Limb (tissue), 2 donors: Measurements from ENCODE around the gene ZNF32.
"Not testable (repeated sequence)": the region's sequence is repeated elsewhere in the genome, so short reads cannot be mapped to it uniquely, and the experiment has no call there.

Experiments used
- DNase-seq, 2 donors: peaks; one replicate each; pipeline ENCODE4 v3.0.0-alpha.2; 2016; ENCODE audit errors: extremely low spot score in 2 of 2

The ZNF32 gene

DNA sequence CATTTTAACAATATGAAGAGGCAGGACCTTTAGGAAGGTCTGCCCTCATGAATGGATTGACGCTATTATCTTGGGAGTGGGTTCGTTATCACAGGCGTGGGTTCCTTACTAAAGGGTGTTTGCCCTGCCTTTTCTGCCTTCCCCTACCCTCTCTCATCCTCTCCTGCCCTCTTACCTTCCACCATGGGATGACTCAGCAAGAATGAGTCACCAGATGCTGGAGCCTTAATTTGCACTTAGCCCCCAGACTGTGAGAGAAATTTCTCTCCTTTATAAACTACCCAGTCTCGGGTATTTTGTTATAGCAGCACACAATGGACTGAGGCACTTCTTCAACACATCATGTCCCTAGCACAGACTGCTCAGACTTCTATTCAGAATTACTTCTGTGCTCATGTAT, 31.4 kb upstream of the ZNF32 start:
- no peak for DNase-seq

DNA sequence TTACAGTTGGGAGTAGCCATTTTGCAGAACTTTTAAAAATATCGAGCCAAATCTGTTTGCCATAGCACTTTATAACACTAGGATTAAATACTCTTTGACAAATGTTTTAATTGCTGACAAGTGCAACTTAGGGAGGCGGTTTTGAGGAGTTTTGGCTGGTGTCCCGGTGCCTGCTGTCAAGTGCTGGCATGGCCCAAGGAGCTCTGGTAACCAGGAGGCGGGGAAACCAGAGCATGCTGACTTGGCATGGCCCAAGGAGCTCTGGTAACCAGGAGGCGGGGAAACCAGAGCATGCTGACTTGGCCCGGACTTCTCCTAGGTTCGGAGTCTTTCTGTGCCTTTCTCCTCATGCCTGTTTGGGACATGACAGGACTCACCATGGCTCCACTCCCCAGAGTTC, 30.8 kb upstream of the ZNF32 start:
- peak in 1 of 2 donors; percentile 26 for DNase-seq

DNA sequence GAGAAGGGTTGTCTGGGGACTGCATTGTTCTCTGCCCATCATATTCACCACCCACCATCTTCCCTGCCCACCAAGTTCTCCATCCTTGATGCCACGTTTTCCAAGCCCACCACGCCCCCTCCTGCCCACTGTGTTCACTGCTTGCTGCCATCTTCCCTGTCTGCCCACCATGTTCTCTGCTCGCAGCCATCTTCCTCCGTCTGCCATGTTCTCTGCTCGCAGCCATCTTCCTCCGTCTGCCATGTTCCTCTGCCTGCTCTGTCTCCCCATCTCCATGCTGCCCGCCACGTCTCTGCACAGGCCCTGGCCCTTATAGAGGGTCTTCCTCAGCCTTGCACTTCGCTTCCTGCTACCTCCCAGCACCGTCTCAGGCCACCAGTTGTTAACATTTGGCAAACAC, 30.0 kb upstream of the ZNF32 start:
- DNase-seq: peak in 1 of 2 donors; percentile 14

DNA sequence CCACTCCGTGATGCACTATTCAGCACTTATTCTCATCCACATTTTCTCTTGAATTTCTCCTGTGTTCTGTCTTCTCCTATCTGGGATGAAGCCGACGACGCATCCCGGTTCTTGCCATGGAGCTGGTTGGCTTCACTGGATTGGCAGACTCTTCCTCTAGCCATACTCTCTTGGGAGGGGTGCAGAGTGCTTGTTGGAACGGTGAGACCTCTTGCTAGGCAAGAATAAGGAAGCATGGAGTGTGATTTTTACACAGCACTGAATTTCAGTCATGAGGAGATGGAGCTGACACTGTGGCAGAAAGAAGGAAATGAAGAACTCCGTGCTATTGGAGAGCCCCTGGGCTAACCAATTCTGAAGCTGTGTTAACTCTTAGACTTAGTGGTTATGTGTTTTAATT, 28.2 kb upstream of the ZNF32 start:
- DNase-seq: no peak

DNA sequence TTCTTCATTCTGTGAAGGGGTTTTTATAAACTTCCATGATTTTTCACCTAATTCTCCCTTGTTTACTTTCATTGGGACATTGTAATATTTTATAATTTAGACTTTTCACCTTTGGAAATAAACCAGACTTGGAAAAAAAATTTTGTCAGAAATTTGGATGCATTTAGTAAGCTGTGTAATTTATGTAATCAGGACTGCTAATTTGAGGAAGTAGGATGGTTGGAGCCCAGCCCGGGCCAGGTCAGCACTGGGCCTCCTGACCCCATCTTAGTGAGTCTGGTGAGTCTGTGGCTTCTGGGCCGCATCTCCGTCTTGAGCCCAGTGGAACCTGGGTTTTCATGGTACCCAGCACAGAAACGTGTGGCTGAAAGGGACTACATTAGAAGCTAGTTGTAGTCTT, 27.6 kb upstream of the ZNF32 start:
- no peak for DNase-seq

DNA sequence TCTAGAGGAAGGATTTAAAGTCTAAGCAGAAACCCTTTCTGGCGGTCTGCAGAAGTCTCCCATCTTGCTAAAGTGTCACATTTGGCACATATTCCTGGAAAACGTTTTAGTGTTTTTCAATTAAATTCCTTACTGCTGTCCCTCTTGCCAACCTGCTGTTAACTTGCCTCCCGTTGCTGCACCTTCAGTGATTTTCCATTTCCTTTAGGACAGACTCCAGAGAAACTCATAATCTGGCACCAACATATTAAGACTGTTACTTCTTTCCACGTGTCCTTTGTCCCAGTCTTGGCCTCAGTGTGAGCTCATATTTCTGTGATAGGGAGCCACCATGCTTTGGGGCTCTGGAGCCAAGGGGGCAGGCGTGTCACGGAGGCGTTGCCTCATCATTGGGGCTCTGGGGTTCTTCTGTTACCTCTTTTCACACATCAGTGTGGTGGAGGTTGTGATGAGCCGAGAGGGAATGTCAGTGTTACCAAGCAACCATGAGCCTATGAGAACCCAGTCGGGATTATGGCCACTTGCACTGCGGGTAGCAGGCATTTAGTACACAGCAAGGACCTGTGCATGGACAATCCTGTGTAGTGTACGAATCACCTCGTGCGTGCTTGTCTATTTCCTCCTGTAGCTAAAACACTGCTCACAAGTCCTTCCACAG, 26.0 kb upstream of the ZNF32 start:
- DNase-seq: peak in 1 of 2 donors; percentile 36

DNA sequence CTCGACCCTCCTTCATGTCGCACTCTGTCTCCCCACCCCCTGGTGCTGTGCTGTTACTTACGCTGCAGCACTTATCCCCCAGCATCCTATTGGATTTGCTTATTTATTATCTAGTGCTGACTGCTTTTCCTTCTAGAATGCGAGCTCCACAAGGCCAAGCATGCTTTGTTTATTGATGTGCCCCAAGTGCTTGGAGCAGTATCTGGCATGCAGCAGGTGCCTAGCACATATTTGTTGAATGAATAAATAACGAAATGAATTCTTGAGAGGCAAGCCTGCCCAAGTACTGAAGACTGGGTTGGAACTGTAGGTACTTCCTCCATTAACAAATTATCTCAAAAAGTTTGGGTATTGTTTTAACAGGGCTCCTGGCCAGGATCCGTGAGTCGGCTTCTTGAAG, 24.8 kb upstream of the ZNF32 start:
- no peak for DNase-seq

DNA sequence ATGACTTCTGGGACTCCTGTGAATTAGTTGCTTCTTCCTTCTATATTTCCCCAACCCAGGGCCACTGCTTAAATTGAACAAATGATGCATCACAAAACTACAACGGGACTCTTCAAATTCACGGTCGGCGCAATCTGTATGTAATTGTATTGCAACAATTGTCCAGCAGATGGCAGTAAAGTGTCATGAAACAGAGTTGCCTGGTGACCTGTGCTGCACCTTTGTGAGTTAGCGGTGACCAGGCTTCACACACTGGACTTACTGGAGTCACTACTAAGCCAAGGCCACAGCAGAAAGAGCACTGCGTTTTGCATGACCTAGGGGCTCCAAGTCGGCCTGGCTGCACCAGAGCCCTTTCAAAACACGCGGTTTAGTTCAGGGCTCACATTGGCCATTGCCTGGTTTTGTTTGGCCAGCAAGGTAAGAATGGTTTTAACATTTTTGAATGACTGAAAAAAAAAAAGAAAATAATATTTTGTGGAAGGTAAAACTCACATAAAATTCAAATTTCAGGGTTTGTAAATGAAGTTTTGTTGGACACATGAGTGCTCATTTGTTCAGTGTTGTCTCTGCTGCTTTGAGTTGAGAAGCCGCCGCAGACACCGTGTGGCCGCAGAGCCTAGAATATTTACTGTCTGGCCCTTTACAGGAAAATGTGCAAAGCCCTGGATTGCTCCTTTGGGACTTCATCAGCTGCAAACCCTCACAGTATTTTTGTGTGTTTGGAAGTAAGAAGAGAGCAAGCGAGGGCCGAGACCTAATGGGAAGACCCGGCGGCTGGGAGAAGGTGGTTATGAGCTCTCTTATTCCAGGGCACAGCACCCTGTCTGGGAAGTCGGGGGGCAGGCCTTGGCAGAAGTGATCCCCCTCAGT, 23.2 kb upstream of the ZNF32 start:
- peak; percentile 61 to 65 for DNase-seq

DNA sequence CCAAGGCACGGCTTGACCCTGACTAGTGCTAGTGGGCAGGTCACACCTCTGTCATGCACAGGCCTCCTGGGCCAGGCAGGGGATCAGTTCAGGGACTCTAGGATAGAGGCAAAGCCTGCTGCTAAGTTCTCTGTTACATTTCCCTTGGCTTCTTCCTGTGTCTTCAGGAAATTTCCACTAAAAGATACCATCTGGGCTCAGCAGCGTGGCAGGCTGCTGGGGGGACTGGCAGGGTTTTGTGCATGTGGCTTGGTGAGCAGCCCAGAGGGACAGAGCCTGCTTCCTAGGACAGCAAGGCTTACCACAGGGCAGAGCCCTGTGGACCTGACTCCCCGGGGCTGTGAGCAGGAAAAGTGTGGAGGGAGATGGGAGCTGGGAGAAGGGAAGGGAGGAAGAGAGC, 20.7 kb upstream of the ZNF32 start:
- DNase-seq: no peak

DNA sequence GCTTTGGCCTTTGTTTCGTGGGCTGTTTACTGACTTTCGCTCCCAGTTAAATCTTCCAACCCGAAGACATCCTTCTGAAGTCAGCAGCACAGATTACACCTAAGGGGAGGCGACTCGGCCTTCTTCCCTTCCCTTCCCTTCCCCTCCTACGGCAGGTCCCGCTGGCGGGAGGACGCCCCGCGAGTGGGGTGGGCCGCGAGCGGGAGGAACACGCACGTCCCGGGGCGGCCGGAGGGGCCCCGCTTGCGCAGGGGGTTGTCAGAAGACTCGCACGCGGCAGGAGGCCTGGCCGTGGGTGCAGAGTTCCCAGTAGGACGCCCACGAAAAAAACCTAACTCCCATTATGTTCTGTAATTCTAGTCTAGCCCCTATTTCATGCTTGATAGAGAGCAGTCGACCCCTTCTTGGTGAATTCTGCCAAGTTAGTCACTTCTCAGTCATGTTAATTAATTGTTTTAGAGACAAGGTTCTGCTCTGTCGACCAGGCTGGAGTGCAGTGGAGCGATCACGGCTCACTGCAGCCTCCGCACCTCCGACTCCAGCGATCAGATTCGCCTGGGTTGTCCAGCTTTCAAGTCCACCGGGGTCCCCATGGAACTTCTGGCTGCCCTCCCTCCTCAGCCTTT, 19.2 kb upstream of the ZNF32 start:
- no peak for DNase-seq

DNA sequence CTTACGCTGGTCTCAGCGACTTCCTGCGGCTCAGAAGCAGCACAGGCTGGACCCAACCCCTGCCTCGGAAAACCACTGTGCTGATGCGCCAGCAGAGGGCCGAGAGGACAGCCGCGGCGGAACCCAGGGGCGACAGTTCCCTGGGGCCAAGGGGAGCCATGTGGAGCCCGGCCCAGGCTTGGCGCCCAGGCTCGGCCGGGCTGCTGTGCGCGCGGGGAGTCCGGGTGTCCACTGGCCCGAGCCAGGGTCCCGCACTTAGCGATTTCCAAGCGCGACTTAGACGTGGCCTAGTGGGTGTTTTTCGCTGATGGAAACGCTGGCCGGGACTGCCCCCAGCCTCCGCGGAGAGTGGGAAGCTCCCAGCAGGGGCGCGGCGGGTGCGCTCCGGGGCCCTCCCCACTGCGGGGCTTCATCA, 18.6 kb upstream of the ZNF32 start:
- DNase-seq: peak in 1 of 2 donors; percentile 55

DNA sequence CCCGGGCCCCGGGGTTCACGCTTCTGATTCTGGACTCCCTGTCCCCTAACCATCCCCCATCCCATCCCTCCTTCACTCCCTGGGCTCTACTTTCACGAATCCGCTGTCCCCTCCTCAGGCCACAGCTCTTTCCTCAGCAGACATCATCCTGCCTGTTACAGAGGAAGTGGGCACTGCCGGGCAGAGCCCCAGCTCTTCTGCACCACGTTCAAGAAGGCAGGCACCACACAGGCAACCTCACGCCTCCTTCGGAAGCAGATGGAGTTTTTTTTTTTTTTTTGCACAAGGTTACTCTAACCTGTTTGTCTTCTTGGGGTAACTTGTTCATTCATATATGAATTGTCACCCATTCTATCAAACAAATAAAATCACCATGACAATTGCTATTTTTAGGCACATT, 17.9 kb upstream of the ZNF32 start:
- no peak for DNase-seq

DNA sequence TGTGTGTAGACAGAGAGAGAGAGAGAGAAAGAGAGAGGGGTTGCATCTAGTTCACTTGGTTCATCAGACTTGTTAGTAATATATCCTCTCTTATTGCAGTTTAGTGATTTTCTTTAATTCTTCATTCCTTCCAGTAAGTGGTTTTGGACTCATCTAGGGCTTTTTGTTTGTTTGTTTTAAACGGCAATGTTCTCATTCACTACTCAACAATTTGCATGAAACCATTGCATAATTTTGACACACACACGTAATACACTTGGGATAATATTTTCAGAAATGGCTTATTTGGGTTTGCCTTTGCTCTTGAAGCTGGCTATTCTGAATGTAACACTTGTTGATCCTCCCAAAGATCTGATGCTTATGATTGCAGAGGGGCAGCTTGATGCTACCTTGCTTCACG, 16.4 kb upstream of the ZNF32 start:
- DNase-seq: no peak

DNA sequence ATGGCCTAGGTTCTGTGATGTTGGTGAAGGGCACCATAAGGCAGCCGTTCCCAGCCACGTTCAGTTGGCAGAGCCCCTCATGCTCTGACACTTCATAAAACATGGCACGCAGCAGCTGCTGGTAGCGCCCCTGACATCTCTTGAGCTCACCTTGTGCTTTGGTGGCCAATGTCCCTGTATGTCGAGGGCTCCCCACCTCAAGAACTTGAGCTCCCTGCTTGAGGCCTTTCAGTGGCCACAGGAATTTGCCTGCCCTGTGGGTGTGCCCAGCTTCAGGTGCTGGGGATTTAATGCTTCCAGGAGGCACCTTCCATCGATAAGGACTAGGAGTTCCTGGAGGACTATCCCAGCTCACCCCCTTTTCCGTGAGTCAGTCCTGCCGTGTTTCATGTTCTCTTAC, 9.5 kb upstream of the ZNF32 start:
- no peak for DNase-seq

DNA sequence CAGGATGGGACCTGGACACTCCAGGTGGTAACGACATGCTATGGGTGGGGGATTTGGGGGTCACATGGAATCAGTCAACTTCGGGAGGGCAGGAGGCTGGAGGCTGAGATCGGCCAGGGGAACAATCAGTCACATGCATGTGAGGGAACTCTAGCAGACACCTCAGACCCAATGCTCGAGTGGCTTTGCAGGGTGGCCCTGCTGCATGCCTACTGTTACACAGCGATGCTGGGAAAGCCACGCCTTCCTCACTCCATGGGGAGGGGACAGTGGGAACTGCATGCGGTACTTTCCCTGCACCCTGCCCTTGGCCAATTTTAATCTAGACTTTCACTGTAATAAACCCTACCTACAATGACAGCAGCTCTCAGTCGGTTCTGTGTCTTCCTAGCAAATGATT, 6.6 kb upstream of the ZNF32 start:
- no peak for DNase-seq

DNA sequence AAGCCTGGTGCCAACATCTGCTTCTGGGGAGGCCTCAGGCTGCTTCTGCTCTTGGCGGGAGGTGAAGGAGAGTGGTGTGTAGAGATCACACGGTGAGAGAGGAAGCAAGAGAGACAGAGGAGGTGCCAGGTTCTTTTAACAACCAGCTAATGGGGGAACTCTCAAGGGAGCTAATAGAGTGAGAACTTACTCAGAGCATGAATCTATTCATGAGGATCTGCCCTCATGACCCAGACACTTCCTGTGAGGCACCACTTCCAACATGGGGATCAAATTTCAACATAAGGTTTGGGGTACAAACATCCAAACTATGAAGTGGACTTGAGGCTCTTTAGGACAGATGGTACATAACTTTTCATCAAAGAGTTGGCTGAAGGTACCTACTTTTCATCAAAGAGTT, 5.1 kb upstream of the ZNF32 start:
- DNase-seq: no peak

DNA sequence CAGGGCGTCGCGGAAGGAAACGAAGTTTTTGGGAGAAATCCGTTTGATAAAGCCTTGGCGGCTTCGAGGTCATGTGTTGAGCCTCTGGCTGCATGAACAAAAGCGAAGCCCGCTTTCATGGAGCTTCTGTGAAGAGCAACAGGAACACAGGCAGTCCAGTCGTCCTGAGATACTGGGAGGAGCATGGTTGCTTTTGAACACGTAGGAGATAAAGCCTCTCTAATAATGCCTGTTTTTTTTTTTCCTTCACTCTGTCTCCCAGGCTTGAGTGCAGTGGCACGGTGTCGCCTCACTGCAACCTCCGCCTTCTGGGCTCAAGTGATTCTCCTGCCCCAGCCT, 473 bp upstream of the ZNF32 start:
- DNase-seq: no peak

DNA sequence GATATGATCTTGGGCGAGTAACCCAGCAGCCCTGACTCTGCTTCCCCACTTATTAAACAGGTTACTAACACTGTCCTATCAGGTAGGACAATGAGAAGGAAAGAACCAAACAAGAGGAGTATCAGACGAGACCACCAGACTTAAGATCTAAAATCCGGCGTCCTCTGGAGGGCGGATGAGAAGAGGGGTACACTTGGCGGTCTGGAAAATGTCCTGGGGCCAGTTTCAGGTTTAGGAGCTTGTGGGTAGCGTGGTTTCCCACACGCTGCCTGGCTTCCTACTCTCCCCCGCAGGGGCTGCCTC, 635 bp downstream of the ZNF32 start:
- no peak for DNase-seq

DNA sequence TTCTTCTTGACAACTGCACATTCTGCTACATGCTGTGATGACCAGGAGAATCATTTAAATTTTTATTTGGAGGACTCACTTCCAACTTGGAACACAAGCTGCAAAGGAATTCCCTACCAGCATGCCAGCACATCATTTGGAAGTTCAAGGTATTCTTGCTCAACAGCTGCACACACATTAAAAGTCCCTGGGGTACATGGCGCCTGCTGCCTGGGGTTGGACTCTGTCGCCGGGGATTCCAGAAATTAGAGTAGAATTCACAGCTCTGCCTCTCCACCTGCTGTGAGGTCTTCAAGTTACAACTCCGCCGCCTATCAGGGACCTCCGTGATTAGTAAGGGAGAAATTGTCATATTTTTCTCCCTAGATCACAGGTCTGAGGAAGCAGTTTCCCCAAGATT, 1.1 kb downstream of the ZNF32 start:
- peak in 1 of 2 donors; percentile 47 for DNase-seq

DNA sequence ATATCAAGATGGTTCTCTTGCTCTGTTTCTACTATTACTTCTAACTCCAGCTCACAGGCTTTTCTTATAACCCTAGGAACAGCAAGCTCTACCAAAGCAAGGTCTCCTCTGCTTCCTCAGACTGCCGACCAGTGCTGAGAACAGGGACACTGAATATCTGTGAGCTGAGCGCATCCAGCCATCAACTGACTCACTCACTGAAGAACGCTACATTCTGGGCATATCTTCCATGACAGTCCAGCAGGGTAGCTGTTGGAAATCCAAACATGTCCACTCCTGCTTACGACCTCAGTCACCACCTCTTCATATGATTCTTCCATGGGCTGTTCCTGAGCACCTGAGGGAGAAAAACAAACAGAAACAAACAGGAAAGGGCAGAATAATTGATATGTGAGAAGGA, 2.8 kb downstream of the ZNF32 start:
- no peak for DNase-seq

DNA sequence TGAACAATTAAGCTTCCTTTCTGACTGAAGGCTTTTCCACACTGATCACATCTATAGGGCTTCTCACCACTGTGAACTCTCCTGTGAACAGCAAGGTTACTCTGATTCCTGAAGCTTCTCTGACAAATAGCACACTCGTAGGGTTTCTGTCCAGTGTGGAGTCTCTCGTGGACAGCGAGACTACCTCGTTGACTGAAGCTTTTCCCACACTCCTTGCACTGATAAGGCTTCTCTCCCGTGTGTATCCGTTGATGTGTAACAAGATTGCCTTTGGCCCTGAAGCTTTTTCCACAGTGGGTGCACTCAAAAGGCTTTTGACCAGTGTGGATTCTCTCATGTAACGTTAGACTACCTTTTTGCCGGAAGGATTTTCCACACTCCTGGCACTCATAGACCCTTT, 4.4 kb downstream of the ZNF32 start:
- no peak for DNase-seq

DNA sequence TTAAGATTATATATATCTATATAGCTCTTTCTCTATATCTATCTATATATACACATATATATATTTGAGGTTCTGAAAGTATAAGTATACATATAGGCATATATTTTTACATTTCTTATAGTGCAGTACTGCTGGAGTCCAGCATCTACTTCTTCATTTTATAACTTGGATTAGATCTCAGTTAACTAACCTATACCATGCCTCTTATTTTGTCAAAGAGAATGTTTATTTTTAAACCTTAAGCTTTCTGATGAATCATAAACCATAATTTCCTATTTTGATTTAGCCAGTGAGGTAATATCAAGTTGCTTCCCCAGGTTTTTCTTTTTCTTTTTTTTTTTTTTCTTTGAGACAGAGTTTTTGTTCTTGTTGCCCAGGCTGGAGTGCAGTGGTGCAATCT, 8.1 kb downstream of the ZNF32 start:
- DNase-seq: no peak

DNA sequence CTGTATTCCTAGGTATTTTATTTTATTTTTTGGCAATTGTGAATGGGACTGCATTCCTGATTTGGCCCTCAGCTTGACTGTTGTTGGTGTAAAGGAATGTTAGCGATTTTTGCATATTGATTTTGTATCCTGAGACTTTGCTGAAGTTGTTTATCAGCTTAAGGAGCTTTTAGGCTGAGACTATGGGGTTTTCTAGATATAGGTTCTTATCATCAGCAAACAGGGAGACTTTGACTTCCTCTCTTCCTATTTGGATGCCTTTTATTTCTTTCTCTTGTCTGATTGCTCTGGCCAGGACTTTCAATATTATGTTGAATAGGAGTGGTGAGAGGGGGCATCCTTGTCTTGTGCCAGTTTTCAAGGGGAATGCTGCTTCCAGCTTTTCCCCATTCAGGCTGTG, 12.9 kb downstream of the ZNF32 start:
- DNase-seq: not testable (repeated sequence)
